ENCODE results near the gene TPRX1. TPM values are rescaled to one million over a fixed set of nuclear protein-coding genes. Genes with fewer than 3 reads are reported as not detected.

The TPRX1 gene
- total RNA-seq, 4 donors from 2014 or later, result not detected

- intact Hi-C loops (cut with DNase I), result no loop called here
- H3K27me3 ChIP-seq, result no peaks in the 10 kb centered on the region
- H3K4me3 ChIP-seq (replicated peaks in 1 of 3), result no peak overlapping the region
- peaks cover 18 to 29% of the 10 kb centered on the region in 2 donors for H3K36me3 ChIP-seq
- no peak for DNase-seq
- H3K9me3 ChIP-seq, result no peaks in the 10 kb centered on the region
- peak overlapping the region in 1 of 3 donors; percentile 43 for H3K27ac ChIP-seq
- no peak for TF ChIP-seq POLR2A (IDR thresholded peaks at IDR 0.05)
- no peak for TF ChIP-seq CTCF (IDR thresholded peaks at IDR 0.05)
- H3K4me1 ChIP-seq, result peaks cover 13 to 29% of the 10 kb centered on the region in 2 donors
- WGBS, 2 donors, result 69 to 70% methylated on average over 9 of the region's 9 CpGs
Measured at GRCh38 chr19:47781590-47782262, 22.6 kb downstream of the TPRX1 start.

GRCh38 chr19:47780215-47780551 lies 24.2 kb downstream of the TPRX1 start:
- Histone ChIP-seq H3K36me3 (peaks cover 9 to 24% of the 10 kb centered on the region in 2 donors), H3K27me3 (no peaks in the 10 kb centered on the region), H3K4me3 (replicated peaks in 1 of 3) (peak overlapping the region in 1 of 3 donors; percentile 95), H3K27ac (peak overlapping the region in 2 of 3 donors; percentile 95 to 99), H3K9me3 (no peaks in the 10 kb centered on the region), H3K4me1 (peaks cover 13 to 29% of the 10 kb centered on the region in 2 donors)
- WGBS, 2 donors, result 90 to 96% methylated on average over 9 of the region's 9 CpGs
- intact Hi-C loops (cut with DNase I), result no loop called here
- DNase-seq, result no peak
- no peak for TF ChIP-seq POLR2A (IDR thresholded peaks at IDR 0.05)
- no peak for TF ChIP-seq CTCF (IDR thresholded peaks at IDR 0.05)

GRCh38 chr19:47779524-47780214 lies 24.7 kb downstream of the TPRX1 start:
- H3K4me1 ChIP-seq, result peaks cover 13 to 29% of the 10 kb centered on the region in 2 donors
- 55 to 62% methylated on average over 24 of the region's 24 CpGs for WGBS, 2 donors
- DNase-seq, result peak; percentile 37 to 61

GRCh38 chr19:47778954-47779351 lies 25.4 kb downstream of the TPRX1 start:
- intact Hi-C loops (cut with DNase I), result no loop called here
- TF ChIP-seq POLR2A (IDR thresholded peaks at IDR 0.05) (no peak), CTCF (IDR thresholded peaks at IDR 0.05) (no peak)
- 0% methylated on average over 6 to 16 of the region's 20 CpGs for WGBS, 2 donors

More at GRCh38 chr19:47779524-47780214, 24.7 kb downstream of the TPRX1 start:
- intact Hi-C loops (cut with DNase I), result no loop called here
- Histone ChIP-seq H3K36me3 (peaks cover 6 to 21% of the 10 kb centered on the region in 2 donors), H3K4me3 (replicated peaks in 1 of 3) (peak overlapping the region in 2 of 3 donors; percentile 43 to 95), H3K9me3 (no peaks in the 10 kb centered on the region), H3K27ac (peak overlapping the region; percentile 94 to 99 (median 95)), H3K27me3 (no peaks in the 10 kb centered on the region)
- TF ChIP-seq CTCF (IDR thresholded peaks at IDR 0.05), result no peak
- no peak for TF ChIP-seq POLR2A (IDR thresholded peaks at IDR 0.05)

More at GRCh38 chr19:47778954-47779351, 25.4 kb downstream of the TPRX1 start:
- no peaks in the 10 kb centered on the region for H3K9me3 ChIP-seq
- H3K27me3 ChIP-seq, result no peaks in the 10 kb centered on the region
- DNase-seq, result peak; percentile 54 to 59
- peaks cover 13 to 29% of the 10 kb centered on the region in 2 donors for H3K4me1 ChIP-seq
- peak overlapping the region; percentile 94 to 99 (median 95) for H3K27ac ChIP-seq
- H3K4me3 ChIP-seq (replicated peaks in 1 of 3), result peak overlapping the region; percentile 43 to 95 (median 72)
- peaks cover 0 to 17% of the 10 kb centered on the region in 2 donors for H3K36me3 ChIP-seq

Data from thyroid gland (tissue), 4 donors.